GM18519 (cell line): ENCODE data around the gene ULBP1.
"Not testable (repeated sequence)": the region's sequence is repeated elsewhere in the genome, so short reads cannot be mapped to it uniquely, and the experiment has no call there.

Experiments
- ATAC-seq: cut with Tn5 transposase; IDR thresholded peaks from one replicate; pipeline ENCODE4 v1.9.1; 2021; ENCODE audit warnings: mild to moderate bottlenecking, moderate library complexity; ENCODE audit not compliant: unreplicated experiment, low FRiP score

The ULBP1 gene

GRCh38 chr6:149963462-149964307, at the start of gene ULBP1:
Gene ULBP1 (plus strand): TSS chr6:149963943. CDS start chr6:149964050, 107 bp downstream.
- ATAC-seq: no peak

GRCh38 chr6:149915970-149916865, 47.5 kb upstream of the ULBP1 start:
- no peak for ATAC-seq

GRCh38 chr6:149917679-149918078, 46.1 kb upstream of the ULBP1 start:
- no peak for ATAC-seq

- ATAC-seq: no peak
Measured at GRCh38 chr6:149918151-149918905, 45.4 kb upstream of the ULBP1 start.

GRCh38 chr6:149919126-149919833, 44.5 kb upstream of the ULBP1 start:
- ATAC-seq: not testable (repeated sequence)

GRCh38 chr6:149919834-149920225, 43.9 kb upstream of the ULBP1 start:
- no peak for ATAC-seq

- no peak for ATAC-seq
Measured at GRCh38 chr6:149921361-149921760, 42.4 kb upstream of the ULBP1 start.

- ATAC-seq: not testable (repeated sequence)
Measured at GRCh38 chr6:149922091-149922490, 41.7 kb upstream of the ULBP1 start.

GRCh38 chr6:149922642-149923326, 41.0 kb upstream of the ULBP1 start, which contains the start of gene RAET1G:
Gene RAET1G (minus strand): TSS chr6:149923121. CDS start chr6:149923010, 111 bp downstream.
- ATAC-seq: peak; percentile 51

GRCh38 chr6:149923327-149923986, 40.3 kb upstream of the ULBP1 start:
- ATAC-seq: no peak

GRCh38 chr6:149924206-149924932, 39.4 kb upstream of the ULBP1 start:
- ATAC-seq: no peak

GRCh38 chr6:149924933-149925252, 38.9 kb upstream of the ULBP1 start:
- no peak for ATAC-seq

- ATAC-seq: no peak
Measured at GRCh38 chr6:149925253-149925973, 38.3 kb upstream of the ULBP1 start.

- no peak for ATAC-seq
Measured at GRCh38 chr6:149925974-149926777, 37.6 kb upstream of the ULBP1 start.

- ATAC-seq: not testable (repeated sequence)
Measured at GRCh38 chr6:149927025-149927424, 36.7 kb upstream of the ULBP1 start.

GRCh38 chr6:149929422-149929821, 34.3 kb upstream of the ULBP1 start:
- no peak for ATAC-seq

GRCh38 chr6:149931501-149931900, 32.2 kb upstream of the ULBP1 start:
- no peak for ATAC-seq
